Measurements from ENCODE around the gene UPP2. TPM values are rescaled to one million over a fixed set of nuclear protein-coding genes. Genes with fewer than 3 reads are reported as not detected.

UPP2 gene
- total and polyA plus RNA-seq, 7 donors, result not detected

- no peaks in the 10 kb centered on the region for H3K27me3 ChIP-seq (ENCODE audit: insufficient read depth in 3 of 3, low read length in 2 of 3)
- intact Hi-C loops (cut with DNase I), result no loop called here
- ATAC-seq (no peak), DNase-seq (no peak)
- WGBS, 3 donors, result 53 to 64% (median 60%) methylated on average over 1 of the region's 1 CpG
- no peak overlapping the region for H3K27ac ChIP-seq
- TF ChIP-seq CTCF (IDR thresholded peaks at IDR 0.05), result no peak
- no peaks in the 10 kb centered on the region for H3K9me3 ChIP-seq
- no peak overlapping the region for H3K4me3 ChIP-seq
- H3K36me3 ChIP-seq (ENCODE audit: insufficient read depth in 1 of 2, low read depth in 1 of 2), result no peaks in the 10 kb centered on the region
- no peaks in the 10 kb centered on the region for H3K4me1 ChIP-seq
These were observed 25.7 kb downstream of the UPP2 start for GRCh38 chr2:158127380-158127804.

- Histone ChIP-seq H3K36me3 (ENCODE audit: insufficient read depth in 1 of 2, low read depth in 1 of 2) (no peaks in the 10 kb centered on the region), H3K27me3 (ENCODE audit: insufficient read depth in 3 of 3, low read length in 2 of 3) (no peaks in the 10 kb centered on the region), H3K4me1 (no peaks in the 10 kb centered on the region), H3K9me3 (no peaks in the 10 kb centered on the region), H3K27ac (no peak overlapping the region), H3K4me3 (no peak overlapping the region)
- intact Hi-C loops (cut with DNase I), result no loop called here
- DNase-seq, result no peak
- ATAC-seq, result no peak
- TF ChIP-seq CTCF (IDR thresholded peaks at IDR 0.05), result no peak
- 59 to 69% (median 64%) methylated on average over 2 of the region's 2 CpGs for WGBS, 3 donors
These were observed 26.7 kb downstream of the UPP2 start for GRCh38 chr2:158128168-158128973.

GRCh38 chr2:158129037-158129436 is 27.4 kb downstream of the UPP2 start:
- H3K9me3 ChIP-seq, result no peaks in the 10 kb centered on the region
- H3K4me3 ChIP-seq, result no peak overlapping the region
- no peaks in the 10 kb centered on the region for H3K27me3 ChIP-seq (ENCODE audit: insufficient read depth in 3 of 3, low read length in 2 of 3)
- no peak overlapping the region for H3K27ac ChIP-seq
- DNase-seq, result no peak
- intact Hi-C loops (cut with DNase I), result no loop called here
- H3K4me1 ChIP-seq, result no peaks in the 10 kb centered on the region
- 74 to 75% (median 74%) methylated on average over 5 of the region's 5 CpGs for WGBS, 3 donors
- no peak for ATAC-seq
- no peak for TF ChIP-seq CTCF (IDR thresholded peaks at IDR 0.05)
- H3K36me3 ChIP-seq (ENCODE audit: insufficient read depth in 1 of 2, low read depth in 1 of 2), result no peaks in the 10 kb centered on the region

GRCh38 chr2:158130832-158131473 is 29.3 kb downstream of the UPP2 start:
- no peaks in the 10 kb centered on the region for H3K9me3 ChIP-seq
- no peaks in the 10 kb centered on the region for H3K4me1 ChIP-seq
- no peaks in the 10 kb centered on the region for H3K36me3 ChIP-seq (ENCODE audit: insufficient read depth in 1 of 2, low read depth in 1 of 2)
- H3K4me3 ChIP-seq, result no peak overlapping the region
- WGBS, 3 donors, result 78 to 88% (median 86%) methylated on average over 2 of the region's 2 CpGs
- H3K27me3 ChIP-seq (ENCODE audit: insufficient read depth in 3 of 3, low read length in 2 of 3), result no peaks in the 10 kb centered on the region
- intact Hi-C loops (cut with DNase I), result no loop called here
- ATAC-seq, result no peak
- no peak for TF ChIP-seq CTCF (IDR thresholded peaks at IDR 0.05)
- DNase-seq, result no peak
- H3K27ac ChIP-seq, result no peak overlapping the region

Data from psoas muscle (tissue), 8 donors.